Suprapubic skin (tissue), 3 donors: Measurements from ENCODE around the gene LARP1.

ENCODE experiments used
- POLR2A ChIP-seq, 2 donors: fragments of 450-650 bp; IDR thresholded peaks; one replicate each; pipeline ENCODE4 v1.6.1; 2017; ENCODE audit warnings: antibody characterized with exemption in 2 of 2, mild to moderate bottlenecking in 2 of 2, moderate library complexity in 2 of 2
- TF ChIP-seq, protein P1 (sequence below), 2 donors: fragments of 200-600 bp in 1 of 2; fragments of 450-650 bp in 1 of 2; sonication (generic) in 1 of 2; IDR thresholded peaks; one replicate each; pipeline ENCODE4 v1.5.1; 2016 to 2019; ENCODE audit warnings: antibody characterized with exemption in 2 of 2, mild to moderate bottlenecking in 1 of 2, moderate library complexity in 1 of 2

GRCh38 chr5:154861946-154862345, 106.8 kb downstream of the LARP1 start:
- TF ChIP-seq, protein P1, sequence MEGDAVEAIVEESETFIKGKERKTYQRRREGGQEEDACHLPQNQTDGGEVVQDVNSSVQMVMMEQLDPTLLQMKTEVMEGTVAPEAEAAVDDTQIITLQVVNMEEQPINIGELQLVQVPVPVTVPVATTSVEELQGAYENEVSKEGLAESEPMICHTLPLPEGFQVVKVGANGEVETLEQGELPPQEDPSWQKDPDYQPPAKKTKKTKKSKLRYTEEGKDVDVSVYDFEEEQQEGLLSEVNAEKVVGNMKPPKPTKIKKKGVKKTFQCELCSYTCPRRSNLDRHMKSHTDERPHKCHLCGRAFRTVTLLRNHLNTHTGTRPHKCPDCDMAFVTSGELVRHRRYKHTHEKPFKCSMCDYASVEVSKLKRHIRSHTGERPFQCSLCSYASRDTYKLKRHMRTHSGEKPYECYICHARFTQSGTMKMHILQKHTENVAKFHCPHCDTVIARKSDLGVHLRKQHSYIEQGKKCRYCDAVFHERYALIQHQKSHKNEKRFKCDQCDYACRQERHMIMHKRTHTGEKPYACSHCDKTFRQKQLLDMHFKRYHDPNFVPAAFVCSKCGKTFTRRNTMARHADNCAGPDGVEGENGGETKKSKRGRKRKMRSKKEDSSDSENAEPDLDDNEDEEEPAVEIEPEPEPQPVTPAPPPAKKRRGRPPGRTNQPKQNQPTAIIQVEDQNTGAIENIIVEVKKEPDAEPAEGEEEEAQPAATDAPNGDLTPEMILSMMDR (IDR thresholded peaks at IDR 0.05) = no peak
- no peak for TF ChIP-seq POLR2A (IDR thresholded peaks at IDR 0.05)
